ENCODE measurements around the gene RNF220.
"Not testable (repeated sequence)": the region's sequence is repeated elsewhere in the genome, so short reads cannot be mapped to it uniquely, and the experiment has no call there.

The RNF220 gene

GRCh38 chr1:44500181-44501046 lies 95.4 kb downstream of the RNF220 start:
- peak; percentile 60 for TF ChIP-seq CTCF (conservative IDR thresholded peaks at IDR 0.05)
- no peak overlapping the region for H3K27ac ChIP-seq

- TF ChIP-seq CTCF (conservative IDR thresholded peaks at IDR 0.05), result no peak
- H3K27ac ChIP-seq, result no peak overlapping the region
Observed at GRCh38 chr1:44501047-44501890, 96.2 kb downstream of the RNF220 start.

- H3K27ac ChIP-seq, result not testable (repeated sequence)
Observed at GRCh38 chr1:44502823-44503222, 97.8 kb downstream of the RNF220 start.

- H3K27ac ChIP-seq, result no peak overlapping the region
- no peak for TF ChIP-seq CTCF (conservative IDR thresholded peaks at IDR 0.05)
Observed at GRCh38 chr1:44503625-44504024, 98.6 kb downstream of the RNF220 start.

- no peak for TF ChIP-seq CTCF (conservative IDR thresholded peaks at IDR 0.05)
- H3K27ac ChIP-seq, result no peak overlapping the region
Observed at GRCh38 chr1:44505210-44505993, 100.3 kb downstream of the RNF220 start.

GRCh38 chr1:44507490-44508396 lies 102.7 kb downstream of the RNF220 start:
- H3K27ac ChIP-seq, result no peak overlapping the region
- no peak for TF ChIP-seq CTCF (conservative IDR thresholded peaks at IDR 0.05)

GRCh38 chr1:44508397-44508745 lies 103.3 kb downstream of the RNF220 start:
- TF ChIP-seq CTCF (conservative IDR thresholded peaks at IDR 0.05), result no peak

More at GRCh38 chr1:44508397-44508745, 103.3 kb downstream of the RNF220 start:
- no peak overlapping the region for H3K27ac ChIP-seq

Data from VCaP (cell line).